Articular chondrocyte of knee joint (primary cell): ENCODE results near the gene DDX41. TPM values are rescaled to one million over a fixed set of nuclear protein-coding genes. Genes with fewer than 3 reads are reported as not detected.

Source experiments
- total RNA-seq: library from RNA; depleted of rRNA; stranded (reverse); fragments of >200 nt; gene quantifications from 2 replicates; pipeline ENCODE4 v1.2.3, GENCODE V29; 2012

The DDX41 gene
- 48.2 and 59.7 TPM in 2 replicates for total RNA-seq

GRCh38 chr5:177516601-177517568 lies at the start of gene DDX41:
Gene DDX41, minus strand, starts transcription at chr5:177516961. Its CDS starts 16 bp downstream, at chr5:177516945.

DNA sequence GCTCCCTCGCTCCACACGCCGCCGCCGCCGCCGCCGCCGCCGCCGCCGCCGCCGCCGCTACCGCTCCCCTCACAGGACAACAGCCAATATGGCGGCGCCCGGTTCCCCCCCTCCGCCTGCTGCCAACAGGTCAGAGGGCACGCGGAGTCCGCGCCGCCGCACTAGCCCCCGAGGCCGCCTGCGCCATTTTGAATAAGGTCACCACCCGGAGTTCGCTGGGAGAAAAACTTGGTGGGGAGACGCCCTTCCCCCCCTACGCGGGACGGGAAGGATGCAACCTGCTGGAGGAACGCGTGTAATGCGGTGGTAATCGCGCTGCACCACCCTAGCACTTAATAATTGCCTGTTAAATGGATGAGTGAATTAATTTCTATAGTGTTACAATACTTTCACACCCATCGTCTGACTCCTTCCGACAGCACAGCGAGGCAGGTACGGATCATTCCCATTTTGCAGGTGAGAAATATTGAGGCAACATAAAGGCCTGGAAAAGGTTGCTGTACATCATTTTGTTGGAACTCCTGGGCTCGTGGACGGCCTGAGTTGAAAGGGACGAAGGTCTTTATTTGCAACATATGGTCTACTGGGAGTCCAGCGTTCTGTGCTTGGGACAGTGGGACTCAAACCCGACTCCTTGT lies 37.8 kb upstream of the DDX41 start, which contains the start of gene FAM193B:
TSS of gene FAM193B (minus strand) at position 90 of the 638 bp plus-strand sequence. CDS start 105 bp downstream, outside the sequence.

DNA sequence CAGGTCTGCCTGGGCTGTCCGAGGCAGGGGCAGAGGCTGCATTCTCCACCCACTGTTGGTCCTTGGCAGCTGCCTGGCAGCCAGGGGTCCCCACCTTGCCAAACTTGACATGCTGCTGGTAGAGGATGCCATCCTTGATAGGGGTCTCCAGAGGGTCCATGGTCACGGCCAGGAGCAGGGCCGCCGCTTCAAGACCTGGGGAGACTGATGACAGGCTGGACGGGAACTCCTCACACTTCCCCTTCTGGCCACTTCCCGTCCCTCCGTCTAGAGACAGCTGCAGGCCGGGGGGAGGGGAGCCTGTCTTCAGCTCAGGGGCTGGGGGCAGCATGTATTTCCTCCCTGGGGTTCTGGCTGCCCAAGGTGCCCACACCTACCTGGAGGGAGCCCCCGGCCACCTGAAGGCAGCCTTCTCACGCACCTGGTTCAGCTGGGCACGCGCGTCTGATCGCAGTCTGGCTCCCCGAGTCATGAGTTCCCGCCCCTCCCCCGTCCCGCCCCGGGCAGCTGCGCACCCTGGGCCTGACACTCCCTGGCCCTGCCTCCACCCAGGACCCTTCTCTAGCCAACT lies 7.3 kb downstream of the DDX41 start, which contains the start of gene DOK3:
TSS of gene DOK3 (minus strand) at position 446 of the 571 bp plus-strand sequence. CDS start at position 160, 286 bp downstream.

DNA sequence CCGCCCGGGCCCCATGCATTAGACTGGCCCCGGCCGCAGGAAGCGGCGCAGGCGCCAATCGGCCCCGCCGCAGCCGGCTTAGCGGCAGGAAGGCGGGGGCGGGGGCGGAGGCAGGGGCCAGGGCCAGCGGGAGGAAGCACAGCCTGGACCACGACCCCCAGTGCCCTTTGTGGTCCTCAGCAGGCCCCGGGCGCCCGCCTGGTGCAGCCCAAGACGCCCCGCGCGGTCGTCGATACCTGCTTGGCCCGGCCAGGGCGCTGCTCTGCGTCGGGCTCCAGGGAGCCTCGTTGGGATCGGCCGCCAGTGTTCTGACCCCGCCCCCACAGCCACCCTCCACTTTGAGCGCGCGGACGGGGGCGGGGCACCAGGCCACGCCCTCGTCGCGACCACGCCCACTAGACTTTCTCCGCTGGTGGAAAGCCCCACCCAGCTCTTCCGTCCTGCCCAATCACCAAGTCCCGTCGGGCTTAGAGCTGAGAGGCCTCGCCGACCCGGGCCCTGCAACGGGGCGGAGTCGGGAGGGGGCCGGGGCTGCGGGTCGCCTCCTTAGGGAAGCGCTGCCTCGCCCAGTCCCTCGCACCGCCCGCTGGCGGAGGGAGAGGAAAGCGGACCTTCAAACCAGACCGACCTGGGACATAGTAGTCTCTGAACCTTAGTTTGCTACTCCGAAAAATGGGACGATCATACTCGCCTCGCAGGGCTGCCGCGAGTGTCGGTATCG lies 19.3 kb downstream of the DDX41 start, which contains the start of gene PDLIM7:
TSS of gene PDLIM7 (minus strand) at position 313 of the 721 bp plus-strand sequence. CDS start 1,092 bp downstream, outside the sequence.

GRCh38 chr5:177473443-177474001 lies 43.2 kb downstream of the DDX41 start, which contains the start of gene DBN1:
Gene DBN1, minus strand, starts transcription at chr5:177473634. Its CDS starts 113 bp downstream, at chr5:177473521.

Other genes starting within 250 kb of the DDX41 start
- gene RAB24, start 213.2 kb downstream of the DDX41 start, total RNA-seq: 13.9 and 16.5 TPM in 2 replicates
- gene PRELID1, start 213.2 kb downstream of the DDX41 start, total RNA-seq: 83.1 and 89.0 TPM in 2 replicates
- 5.7 and 9.5 TPM in 2 replicates for gene MXD3, start 205.1 kb downstream of the DDX41 start, total RNA-seq
- 275 and 291 TPM in 2 replicates for gene LMAN2, start 165.3 kb downstream of the DDX41 start, total RNA-seq
- gene RGS14, start 159.0 kb downstream of the DDX41 start, total RNA-seq: 2.6 and 5.4 TPM in 2 replicates
- not detected in 2 replicates for gene SLC34A1, start 132.5 kb downstream of the DDX41 start, total RNA-seq
- gene PFN3, start 116.3 kb downstream of the DDX41 start, total RNA-seq: not detected in 2 replicates
- 0.26 TPM in 1 of 2 replicates, not detected in the other for gene F12, start 107.4 kb downstream of the DDX41 start, total RNA-seq
- gene GRK6, start 90.3 kb downstream of the DDX41 start, total RNA-seq: 11.5 and 12.8 TPM in 2 replicates
- 10.6 and 11.9 TPM in 2 replicates for gene PRR7, start 70.1 kb downstream of the DDX41 start, total RNA-seq
- gene DBN1, start 43.3 kb downstream of the DDX41 start, total RNA-seq: 64.5 and 74.5 TPM in 2 replicates
- 65.2 and 97.5 TPM in 2 replicates for gene PDLIM7, start 19.4 kb downstream of the DDX41 start, total RNA-seq
- 0.54 and 0.91 TPM in 2 replicates for gene DOK3, start 7.1 kb downstream of the DDX41 start, total RNA-seq
- gene FAM193B, start 37.6 kb upstream of the DDX41 start, total RNA-seq: 23.1 and 23.7 TPM in 2 replicates
- 111 and 123 TPM in 2 replicates for gene TMED9, start 75.2 kb upstream of the DDX41 start, total RNA-seq
- 22.7 and 23.4 TPM in 2 replicates for gene B4GALT7, start 83.2 kb upstream of the DDX41 start, total RNA-seq